Ovary (tissue), 3 donors: ENCODE measurements around the gene ERC1.

ENCODE experiments used
- CTCF ChIP-seq, 3 donors: fragments of 450-650 bp in 2 of 3; fragments of 200-600 bp in 1 of 3; IDR thresholded peaks; one replicate each; pipeline versions ENCODE4 v1.5.1 to v1.8.0; 2016 to 2022; ENCODE audit warnings: antibody characterized with exemption in 3 of 3, mild to moderate bottlenecking in 1 of 3
- EP300 ChIP-seq: sonication (generic); formaldehyde crosslinking; IDR thresholded peaks from one replicate; pipeline ENCODE4 v1.6.1; 2017; ENCODE audit warnings: antibody characterized with exemption
- POLR2A ChIP-seq: fragments of 450-650 bp; IDR thresholded peaks from one replicate; pipeline ENCODE4 v1.6.1; 2017; ENCODE audit warnings: antibody characterized with exemption, mild to moderate bottlenecking, moderate library complexity
- donor health status: DM: no; HTN: no; CAD: no.

- TF ChIP-seq POLR2A (no peak), CTCF (IDR thresholded peaks at IDR 0.05) (no peak), EP300 (no peak)
These were observed 36.3 kb upstream of the ERC1 start for GRCh38 chr12:954741-955140.
